Left hindlimb (tissue), 1 donor: Measurements from ENCODE around the gene C6orf132.

ENCODE experiments used
- DNase-seq: peaks from one replicate; pipeline ENCODE4 v3.0.0-alpha.2; 2018

Gene C6orf132

DNA sequence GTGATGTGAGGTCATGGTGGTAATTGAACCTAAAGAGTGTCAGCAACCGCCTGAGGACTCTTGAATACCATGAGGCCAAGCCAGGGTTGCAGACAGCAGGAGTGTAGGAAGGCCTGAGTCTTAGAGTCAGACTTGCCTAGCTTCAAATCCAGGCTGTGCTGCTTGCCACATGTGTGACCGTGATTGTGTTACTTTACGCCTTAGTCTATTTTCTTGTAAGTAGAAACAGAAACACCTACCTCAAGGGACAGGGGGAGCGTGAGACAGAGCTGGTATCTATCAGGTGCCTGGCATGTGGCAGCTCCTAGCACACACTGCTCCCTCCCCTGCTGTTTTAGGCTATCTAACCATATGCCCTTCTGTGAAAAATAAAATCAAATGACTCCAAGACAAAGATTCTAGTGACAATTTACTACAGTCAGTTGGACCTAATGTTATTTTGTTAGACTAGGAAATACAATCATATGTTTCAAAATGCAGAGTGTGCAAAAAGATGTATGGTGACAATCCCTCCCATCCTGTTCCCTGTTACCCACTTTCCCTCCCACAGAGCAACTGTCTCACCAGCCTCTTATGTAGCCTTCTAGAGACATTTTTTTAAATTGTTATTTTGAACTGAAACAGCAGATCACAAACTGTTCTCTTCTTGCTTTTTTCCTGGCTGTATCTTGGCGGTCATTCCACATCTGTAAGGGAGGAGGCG lies 70.4 kb downstream of the C6orf132 start:
- no peak for DNase-seq

DNA sequence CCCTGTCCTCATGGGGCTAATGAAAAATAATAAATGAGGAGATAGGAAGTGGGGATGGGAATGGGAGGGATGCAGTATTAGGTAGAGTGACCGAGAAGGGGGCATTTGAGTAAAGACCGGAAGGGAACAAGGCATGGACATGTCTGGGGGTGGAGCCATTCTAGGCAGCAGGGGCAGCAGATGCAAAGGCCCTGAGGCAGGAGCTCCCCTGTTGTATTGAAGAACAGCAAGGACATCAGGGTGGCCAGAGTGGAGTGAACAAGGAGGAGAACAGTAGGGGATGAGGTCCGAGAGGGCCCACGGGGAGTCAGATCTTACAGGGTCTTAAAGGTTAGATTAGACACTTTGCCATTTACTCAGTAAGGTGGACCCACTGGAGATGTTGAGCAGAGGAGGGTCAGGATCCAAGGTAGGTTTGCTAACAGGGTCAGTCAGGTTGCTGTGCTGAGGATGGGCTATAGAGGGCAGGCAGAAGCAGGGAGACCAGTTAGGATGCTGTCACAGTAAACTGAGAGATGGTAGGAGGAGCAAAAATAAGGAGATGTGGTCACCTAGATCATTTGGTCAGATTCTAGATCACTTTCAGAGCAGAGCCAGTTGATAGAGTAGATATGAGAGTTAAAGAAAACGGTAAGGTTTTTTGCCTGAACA lies 73.4 kb downstream of the C6orf132 start:
- DNase-seq: no peak

- no peak for DNase-seq
Measured at GRCh38 chr6:42068173-42068572, 74.2 kb downstream of the C6orf132 start.

DNA sequence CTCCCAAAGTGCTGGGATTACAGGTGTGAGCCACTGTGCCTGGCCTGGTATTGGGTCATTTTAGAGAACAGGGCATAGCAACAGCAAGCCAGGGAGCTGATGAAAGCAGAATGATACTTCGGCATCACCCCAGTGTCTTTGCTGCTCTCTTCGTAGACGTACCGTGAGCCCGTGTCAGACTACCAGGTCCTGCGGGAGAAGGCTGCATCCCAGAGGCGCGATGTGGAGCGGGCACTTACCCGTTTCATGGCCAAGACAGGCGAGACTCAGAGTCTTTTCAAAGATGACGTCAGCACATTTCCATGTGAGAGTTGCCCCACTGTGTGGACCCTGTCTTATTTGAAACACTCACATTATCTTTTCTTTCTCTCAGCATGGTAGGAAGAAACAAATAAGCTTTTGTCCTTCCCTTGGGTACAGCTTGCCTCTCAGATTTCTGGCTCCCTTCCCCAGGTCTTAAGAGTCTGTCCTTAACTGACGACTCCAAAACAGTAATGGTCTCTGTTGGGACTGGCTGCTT lies 76.2 kb downstream of the C6orf132 start:
- no peak for DNase-seq

DNA sequence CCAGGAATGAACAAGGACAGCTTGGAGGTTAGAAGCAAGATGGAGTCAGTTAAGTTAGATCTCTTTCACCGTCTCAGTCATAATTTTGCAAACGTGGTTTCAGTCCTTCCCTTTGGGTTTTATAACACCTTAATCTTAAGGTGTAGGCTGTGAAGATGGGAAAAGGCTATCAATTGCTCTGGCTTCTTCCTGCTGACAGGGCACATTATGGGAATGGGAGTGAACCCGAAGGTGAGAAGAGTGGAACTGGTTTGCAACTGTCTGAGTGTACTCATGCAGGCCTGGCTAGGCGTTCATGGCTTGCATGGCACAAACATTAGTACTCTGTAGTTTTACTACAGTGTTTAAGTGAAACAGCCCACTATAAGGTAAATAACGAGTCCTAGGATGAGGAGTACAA lies 82.7 kb downstream of the C6orf132 start:
- no peak for DNase-seq

DNA sequence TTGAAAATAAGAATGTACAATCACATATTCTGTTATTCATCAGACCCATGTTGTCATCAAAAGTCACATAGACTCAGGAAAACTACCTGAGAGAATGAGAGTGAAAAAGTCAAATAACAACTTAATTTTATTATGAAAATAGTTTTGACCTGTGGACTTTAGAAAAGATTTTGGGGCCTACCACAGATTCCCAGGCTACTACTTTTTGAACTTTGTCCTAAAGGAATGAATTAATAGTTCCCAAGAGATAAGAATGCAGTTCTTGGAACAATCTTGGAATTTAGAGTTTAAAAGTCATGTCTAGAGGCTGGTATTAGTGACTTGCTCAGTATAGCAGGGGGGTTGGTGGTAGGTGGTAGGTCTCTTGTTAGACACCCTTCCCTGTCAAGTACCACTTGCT lies 88.8 kb downstream of the C6orf132 start:
- no peak for DNase-seq

GRCh38 chr6:42051268-42051653 lies 91.2 kb downstream of the C6orf132 start:
- no peak for DNase-seq
